PC-3 (cell line): ENCODE results near the gene KAT6B.

ENCODE experiments used
- CTCF ChIP-seq: fragments of 300-600 bp; sonication (generic); conservative IDR thresholded peaks from 2 replicates; pipeline ENCODE4 v1.5.1; 2017; ENCODE audit warnings: antibody characterized with exemption, low read depth, mild to moderate bottlenecking, low read length
- EZH2 ChIP-seq: fragments of 300-600 bp; sonication (generic); IDR thresholded peaks from one replicate; pipeline ENCODE4 v1.6.1; 2017; ENCODE audit warnings: antibody characterized with exemption, mild to moderate bottlenecking, low read length; ENCODE audit not compliant: unreplicated experiment

- TF ChIP-seq CTCF (no peak), EZH2 (no peak)
Measured at GRCh38 chr10:74901301-74901700, 74.9 kb downstream of the KAT6B start.
